GM23248 (cell line): ENCODE data around the gene TSPAN8.

Experiments
- EZH2 ChIP-seq: fragments of 200-600 bp; sonication (generic); IDR thresholded peaks from 2 replicates; pipeline ENCODE4 v1.6.1; 2018; ENCODE audit warnings: antibody characterized with exemption, mild to moderate bottlenecking; ENCODE audit not compliant: insufficient read depth, poor library complexity, severe bottlenecking
- EZH2phosphoT487 ChIP-seq: fragments of 200-600 bp; sonication (generic); IDR thresholded peaks from 2 replicates; pipeline ENCODE4 v1.6.1; 2018; ENCODE audit warnings: antibody characterized with exemption, moderate library complexity, mild to moderate bottlenecking, low read depth; ENCODE audit not compliant: insufficient read depth

GRCh38 chr12:71139153-71139735 lies 18.6 kb downstream of the TSPAN8 start:
- TF ChIP-seq EZH2 (no peak), EZH2phosphoT487 (no peak)
